ENCODE data around the gene SH3BGRL.
A peak's percentile ranks its signal among the peaks of the same experiment; 100 is the strongest.

DNA sequence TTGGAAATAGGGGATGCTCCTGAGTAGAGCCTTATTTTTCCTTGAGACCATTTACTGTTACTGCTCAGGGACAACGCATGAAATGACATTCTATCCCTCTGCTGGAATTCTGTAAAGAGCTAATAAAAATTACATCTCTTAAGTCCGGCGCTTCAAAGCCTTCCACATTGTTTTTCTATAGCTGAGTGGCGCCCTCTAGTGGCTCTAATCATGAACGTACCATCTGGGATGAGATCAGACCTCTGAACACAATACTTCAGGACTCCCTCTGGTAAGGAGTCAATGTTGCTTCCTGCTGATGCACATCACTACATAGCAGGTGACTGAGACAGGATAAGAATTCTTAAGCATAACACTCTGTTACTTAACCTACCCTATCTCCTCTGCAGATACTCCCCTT lies 6.2 kb upstream of the SH3BGRL start:
- TF ChIP-seq, protein P1, sequence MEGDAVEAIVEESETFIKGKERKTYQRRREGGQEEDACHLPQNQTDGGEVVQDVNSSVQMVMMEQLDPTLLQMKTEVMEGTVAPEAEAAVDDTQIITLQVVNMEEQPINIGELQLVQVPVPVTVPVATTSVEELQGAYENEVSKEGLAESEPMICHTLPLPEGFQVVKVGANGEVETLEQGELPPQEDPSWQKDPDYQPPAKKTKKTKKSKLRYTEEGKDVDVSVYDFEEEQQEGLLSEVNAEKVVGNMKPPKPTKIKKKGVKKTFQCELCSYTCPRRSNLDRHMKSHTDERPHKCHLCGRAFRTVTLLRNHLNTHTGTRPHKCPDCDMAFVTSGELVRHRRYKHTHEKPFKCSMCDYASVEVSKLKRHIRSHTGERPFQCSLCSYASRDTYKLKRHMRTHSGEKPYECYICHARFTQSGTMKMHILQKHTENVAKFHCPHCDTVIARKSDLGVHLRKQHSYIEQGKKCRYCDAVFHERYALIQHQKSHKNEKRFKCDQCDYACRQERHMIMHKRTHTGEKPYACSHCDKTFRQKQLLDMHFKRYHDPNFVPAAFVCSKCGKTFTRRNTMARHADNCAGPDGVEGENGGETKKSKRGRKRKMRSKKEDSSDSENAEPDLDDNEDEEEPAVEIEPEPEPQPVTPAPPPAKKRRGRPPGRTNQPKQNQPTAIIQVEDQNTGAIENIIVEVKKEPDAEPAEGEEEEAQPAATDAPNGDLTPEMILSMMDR (IDR thresholded peaks at IDR 0.05) = peak in 1 of 3 donors; percentile 8
- no peak for TF ChIP-seq POLR2A (IDR thresholded peaks at IDR 0.05)
- TF ChIP-seq EP300 (IDR thresholded peaks at IDR 0.05) = no peak
